HepG2 (cell line): ENCODE results near the gene NXN. TPM values are rescaled to one million over a fixed set of nuclear protein-coding genes. Genes with fewer than 3 reads are reported as not detected.

Experiments
- ATAC-seq: fragments of 200-7000 bp; cut with Tn5 transposase; 3 replicates; pipeline ENCODE4 v1.9.1; 2020; ENCODE audit warnings: mild to moderate bottlenecking, moderate library complexity
- BruUV-seq: library from RNA; stranded (reverse); fragments of 400-500 nt; replicated peaks from 2 replicates; lab custom pipeline; 2021; lab: Mats Ljungman, UMichigan
- CTCF ChIA-PET: fragments of 300-600 bp; formaldehyde crosslinking; extraction: SDS; loops from one replicate; lab custom pipeline; 2021; ENCODE audit warnings: low total read pairs, inconsistent platforms, low intra/inter-chr PET ratio; lab: Yijun Ruan, JAX
- POLR2A ChIA-PET: fragments of 350-600 bp; sonication (Branson Sonifier 250); formaldehyde crosslinking; loops from one replicate; lab custom pipeline; 2020; ENCODE audit warnings: antibody characterized with exemption, inconsistent platforms; lab: Yijun Ruan, JAX
- DNase-seq: peaks from one replicate; pipeline ENCODE4 v3.0.0-alpha.2; 2015; ENCODE audit warnings: low spot score
- FAIRE-seq: peaks from 3 replicates; lab custom pipeline; 2011; peaks lifted over from hg19 to GRCh38; lab: Jason Lieb, UNC
- H2AFZ ChIP-seq: one replicate; pipeline ENCODE4 v1.6.1; 2011; ENCODE audit warnings: low read length, inconsistent platforms
- H3K27ac ChIP-seq: fragments of 300-600 bp; 3 replicates; pipeline ENCODE4 v1.8.0; 2011; ENCODE audit warnings: mixed run types, mild to moderate bottlenecking, mixed read lengths, low read length, inconsistent platforms; ENCODE audit not compliant: insufficient read depth; ENCODE audit errors: extremely low read length
- H3K27me3 ChIP-seq, 2 experiments: fragments of 200-600 bp in 1 of 2; 2 replicates in 1 of 2; 3 replicates in 1 of 2; pipeline versions ENCODE4 v1.6.0 to v1.8.0; 2011; ENCODE audit warnings: low read length in 2 of 2, mild to moderate bottlenecking in 2 of 2, moderate library complexity in 2 of 2, inconsistent platforms in 1 of 2; ENCODE audit not compliant: insufficient read depth in 2 of 2, control insufficient read depth in 1 of 2
- H3K36me3 ChIP-seq, 2 experiments: fragments of 200-600 bp in 1 of 2; replicated peaks in 1 of 2; 2 replicates in 1 of 2; 3 replicates in 1 of 2; pipeline versions ENCODE4 v1.5.1 to v1.8.0; 2011; ENCODE audit warnings: low read length in 2 of 2, inconsistent platforms in 1 of 2; ENCODE audit not compliant: insufficient read depth in 2 of 2, control insufficient read depth in 1 of 2
- H3K4me1 ChIP-seq: 2 replicates; pipeline ENCODE4 v1.5.1; 2012; ENCODE audit warnings: low read length, inconsistent platforms; ENCODE audit not compliant: insufficient read depth
- H3K4me2 ChIP-seq: 2 replicates; pipeline ENCODE4 v1.6.0; 2011; ENCODE audit warnings: low read depth, low read length, inconsistent platforms
- H3K4me3 ChIP-seq, 3 experiments: fragments of 200-600 bp in 1 of 3; sonication (generic), shearing (Covaris generic) in 1 of 3; replicated peaks in 1 of 3; 2 replicates each; pipeline ENCODE4 v1.5.1; 2011 to 2016; ENCODE audit warnings: low read length in 3 of 3, inconsistent platforms in 2 of 3, low read depth in 2 of 3, mild to moderate bottlenecking in 2 of 3, control low read depth in 1 of 3, mixed read lengths in 1 of 3; ENCODE audit not compliant: insufficient read depth in 1 of 3
- H3K79me2 ChIP-seq: one replicate; pipeline ENCODE4 v1.6.1; 2011; ENCODE audit warnings: low read length, inconsistent platforms; ENCODE audit not compliant: insufficient read depth
- H3K9ac ChIP-seq: 2 replicates; pipeline ENCODE4 v1.6.0; 2011; ENCODE audit warnings: mild to moderate bottlenecking, low read depth, low read length, inconsistent platforms; ENCODE audit not compliant: insufficient read depth
- H3K9me3 ChIP-seq: 2 replicates; pipeline ENCODE4 v1.5.1; 2012; ENCODE audit warnings: mild to moderate bottlenecking, low read length
- H4K20me1 ChIP-seq: 2 replicates; pipeline ENCODE4 v1.6.0; 2011; ENCODE audit warnings: inconsistent platforms, mild to moderate bottlenecking, low read length, moderate library complexity; ENCODE audit not compliant: insufficient read depth
- BCL6 ChIP-seq: IDR thresholded peaks from 2 replicates; pipeline ENCODE4 v1.6.1; 2016; ENCODE audit warnings: missing genetic modification reagents, missing compliant biosample characterization
- CHD2 ChIP-seq: IDR thresholded peaks from 2 replicates; pipeline ENCODE4 v1.6.1; 2011; ENCODE audit warnings: low read depth, low read length, improper control_type of control experiment
- HCFC1 ChIP-seq: fragments of 150-350 bp; IDR thresholded peaks from 2 replicates; pipeline ENCODE4 v1.6.1; 2014; ENCODE audit warnings: low read depth, low read length
- HINFP ChIP-seq: sonication (generic); formaldehyde crosslinking; IDR thresholded peaks from 2 replicates; pipeline ENCODE4 v1.4.0; 2020; ENCODE audit warnings: low read depth, mild to moderate bottlenecking, missing genetic modification reagents
- KIAA2018 ChIP-seq: sonication (generic); formaldehyde crosslinking; IDR thresholded peaks from 2 replicates; pipeline ENCODE4 v1.5.0; 2020; ENCODE audit warnings: mild to moderate bottlenecking, missing genetic modification reagents, borderline replicate concordance
- NFATC3 ChIP-seq: sonication (generic); formaldehyde crosslinking; IDR thresholded peaks from 2 replicates; pipeline ENCODE4 v1.5.1; 2020; ENCODE audit warnings: mild to moderate bottlenecking, missing genetic modification reagents
- NRL ChIP-seq: sonication (generic); formaldehyde crosslinking; IDR thresholded peaks from 2 replicates; pipeline ENCODE4 v1.5.0; 2020; ENCODE audit warnings: missing genetic modification reagents, mild to moderate bottlenecking, moderate library complexity, borderline replicate concordance
- RARA ChIP-seq: IDR thresholded peaks from 2 replicates; pipeline ENCODE4 v1.6.1; 2016; ENCODE audit warnings: missing genetic modification reagents, missing compliant biosample characterization
- RORA ChIP-seq: sonication (generic); formaldehyde crosslinking; IDR thresholded peaks from 2 replicates; pipeline ENCODE4 v1.5.0; 2020; ENCODE audit warnings: mild to moderate bottlenecking, missing genetic modification reagents, moderate library complexity
- ZFP36 ChIP-seq: fragments of 150-350 bp; IDR thresholded peaks from 2 replicates; pipeline ENCODE4 v1.6.1; 2018; ENCODE audit warnings: borderline replicate concordance, low read length, low read depth; ENCODE audit not compliant: partially characterized antibody
- ZNF781 ChIP-seq: sonication (generic); formaldehyde crosslinking; IDR thresholded peaks from 2 replicates; pipeline ENCODE4 v1.5.1; 2020; ENCODE audit warnings: borderline replicate concordance, mild to moderate bottlenecking, missing genetic modification reagents; ENCODE audit errors: not compliant biosample characterization
- ZSCAN9 ChIP-seq: IDR thresholded peaks from 2 replicates; pipeline ENCODE4 v1.6.1; 2016; ENCODE audit warnings: borderline replicate concordance
- WGBS: methylation state at CpG from one replicate; pipeline ENCODE4 v1.1.6; 2017; ENCODE audit warnings: low lambda C conversion rate; 5-methylcytosine and 5-hydroxymethylcytosine counted together
- in situ Hi-C: cut with HindIII; loops from 2 replicates; pipeline ENCODE4 v1.10.0; 2017; ENCODE audit warnings: low pct_unique_long_range_greater_than_20kb; ENCODE audit not compliant: extremely low pct_ligation_motif_present
- intact Hi-C: fragments of 100-400 bp; cut with micrococcal nuclease; formaldehyde crosslinking; loops from one replicate; pipeline ENCODE4 v1.10.0; 2022; ENCODE audit not compliant: unreplicated experiment
- polyA plus RNA-seq, 8 experiments: library from polyadenylated mRNA; depleted of rRNA in 3 of 8; stranded (reverse) in 7 of 8; unstranded in 1 of 8; fragments of >200 nt; fragmentation: Illumina TruSeq in 4 of 8; extraction: Trizol in 4 of 8; gene quantifications; 2 replicates each; pipeline versions ENCODE4 v1.2.1 to v1.2.3, GENCODE V29; 2011 to 2016; ENCODE audit warnings: low read depth in 4 of 8, missing spikeins in 1 of 8, mixed read lengths in 1 of 8; ENCODE audit not compliant: insufficient read depth in 1 of 8
- total RNA-seq, 5 experiments: library from RNA; depleted of rRNA; stranded (reverse); fragments of >200 nt; fragmentation: Illumina TruSeq; extraction: Trizol; gene quantifications; 2 replicates each; pipeline ENCODE4 v1.2.3, GENCODE V29; 2016; ENCODE audit warnings: low read depth in 1 of 5

The NXN gene
- total and polyA plus RNA-seq, 2 of the 13 experiments (the other 11 are each of a cell fraction or from before 2014, with no cell fraction given), result 22.2 to 24.3 TPM

DNA sequence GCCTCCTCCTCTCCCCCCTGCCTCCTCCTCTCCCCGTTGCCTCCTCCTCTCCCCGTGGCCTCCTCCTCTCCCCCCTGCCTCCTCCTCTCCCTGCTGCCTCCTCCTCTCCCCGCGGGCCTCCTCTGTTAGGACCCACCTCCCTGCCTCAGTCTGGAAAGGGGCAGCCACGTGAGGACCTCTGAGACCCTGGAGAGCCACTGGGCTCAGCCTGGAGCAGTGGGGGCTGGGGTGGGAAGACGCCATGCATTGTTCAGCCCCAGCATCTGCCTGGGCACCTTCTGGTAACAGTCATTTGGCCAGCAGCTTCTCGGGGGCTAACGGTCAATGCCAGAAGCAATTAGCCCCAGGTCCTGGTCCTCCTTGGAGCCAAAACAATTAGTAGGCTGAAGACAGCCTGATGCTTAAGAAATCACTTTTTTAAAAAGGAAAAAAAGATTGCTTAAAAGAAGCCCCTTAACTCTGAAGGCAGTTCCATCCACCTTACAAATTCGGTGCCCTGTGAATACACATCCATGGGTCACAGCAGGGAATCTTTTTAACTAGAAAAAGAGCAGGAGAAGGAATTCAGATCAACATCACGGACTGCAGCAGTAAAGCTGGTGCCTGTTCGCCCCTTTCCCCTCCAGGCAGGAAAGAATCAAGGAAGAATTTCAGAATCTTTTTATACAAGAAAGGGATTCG, 29.8 kb downstream of the NXN start:
- Histone ChIP-seq H3K4me2 (no peak overlapping the region), H3K4me3 (no peak overlapping the region), H3K4me1 (peaks cover 27% of the 10 kb centered on the region), H3K27ac (no peak overlapping the region), H3K79me2 (peaks cover 10% of the 10 kb centered on the region), H2AFZ (no peak overlapping the region), H3K9ac (no peak overlapping the region), H3K9me3 (no peaks in the 10 kb centered on the region), H3K36me3 (peaks cover 0 to 4% of the 10 kb centered on the region in 2 experiments; a peak in 2 of 5 replicates), H3K27me3 (no peaks in the 10 kb centered on the region), H4K20me1 (no peaks in the 10 kb centered on the region; the same call in 1 of the 2 replicates)
- intact Hi-C loops (no loop called here), in situ Hi-C loops (no loop called here)
- ChIA-PET CTCF (no interaction called here), POLR2A (no interaction called here)
- FAIRE-seq (no peak), DNase-seq (no peak), ATAC-seq (no peak)
- WGBS, result 87% methylated on average over 12 of the region's 12 CpGs
- BruUV-seq, result no TSS peak
- TF ChIP-seq NRL (CRISPR knock-in tag) (no peak), NFATC3 (CRISPR knock-in tag) (no peak), BCL6 (CRISPR knock-in tag) (no peak), ZNF781 (CRISPR knock-in tag) (no peak), ZFP36 (no peak), HINFP (CRISPR knock-in tag) (no peak), RORA (CRISPR knock-in tag) (no peak), HCFC1 (no peak), CHD2 (no peak), KIAA2018 (CRISPR knock-in tag) (no peak), ZSCAN9 (no peak), RARA (no peak)
